GM19455 (cell line): ENCODE results near the gene CAMK1D.
"Not testable (repeated sequence)": the region's sequence is repeated elsewhere in the genome, so short reads cannot be mapped to it uniquely, and the experiment has no call there.

Experiments used
- ATAC-seq: cut with Tn5 transposase; IDR thresholded peaks from one replicate; pipeline ENCODE4 v1.9.1; 2021; ENCODE audit not compliant: unreplicated experiment

Gene CAMK1D

GRCh38 chr10:12740813-12741212 lies 391.5 kb downstream of the CAMK1D start:
- ATAC-seq: no peak

GRCh38 chr10:12741360-12741804 lies 392.0 kb downstream of the CAMK1D start:
- ATAC-seq: no peak

GRCh38 chr10:12742771-12743170 lies 393.4 kb downstream of the CAMK1D start:
- ATAC-seq: no peak

GRCh38 chr10:12743466-12743865 lies 394.1 kb downstream of the CAMK1D start:
- ATAC-seq: not testable (repeated sequence)

GRCh38 chr10:12743941-12744340 lies 394.6 kb downstream of the CAMK1D start:
- ATAC-seq: no peak

GRCh38 chr10:12748186-12748585 lies 398.8 kb downstream of the CAMK1D start:
- ATAC-seq: no peak

GRCh38 chr10:12749760-12750478 lies 400.6 kb downstream of the CAMK1D start:
- no peak for ATAC-seq

- no peak for ATAC-seq
Measured at GRCh38 chr10:12750526-12751201, 401.3 kb downstream of the CAMK1D start.

- no peak for ATAC-seq
Measured at GRCh38 chr10:12755075-12755474, 405.7 kb downstream of the CAMK1D start.

GRCh38 chr10:12757351-12757750 lies 408.0 kb downstream of the CAMK1D start:
- no peak for ATAC-seq

- no peak for ATAC-seq
Measured at GRCh38 chr10:12758271-12758670, 408.9 kb downstream of the CAMK1D start.

- no peak for ATAC-seq
Measured at GRCh38 chr10:12766223-12766622, 416.9 kb downstream of the CAMK1D start.

- no peak for ATAC-seq
Measured at GRCh38 chr10:12768156-12769100, 419.1 kb downstream of the CAMK1D start.

GRCh38 chr10:12769323-12770044 lies 420.1 kb downstream of the CAMK1D start:
- ATAC-seq: no peak

- ATAC-seq: no peak
Measured at GRCh38 chr10:12771981-12772760, 422.8 kb downstream of the CAMK1D start.

- ATAC-seq: no peak
Measured at GRCh38 chr10:12772797-12773587, 423.6 kb downstream of the CAMK1D start.

GRCh38 chr10:12774204-12774894 lies 425.0 kb downstream of the CAMK1D start:
- ATAC-seq: no peak

GRCh38 chr10:12777840-12778585 lies 428.7 kb downstream of the CAMK1D start:
- no peak for ATAC-seq
